AG04450 (cell line): ENCODE results near the gene ASCC2. TPM values are rescaled to one million over a fixed set of nuclear protein-coding genes. Genes with fewer than 3 reads are reported as not detected.

Experiments
- CTCF ChIA-PET: fragments of 300-600, 350-600 bp; formaldehyde crosslinking; extraction: SDS; loops from one replicate; lab custom pipeline; 2022; ENCODE audit warnings: antibody characterized with exemption, inconsistent platforms; lab: Charles Lee
- POLR2A ChIA-PET: fragments of 350-600 bp; formaldehyde crosslinking; extraction: SDS; loops from one replicate; lab custom pipeline; 2021; ENCODE audit warnings: antibody characterized with exemption, inconsistent platforms; lab: Yijun Ruan, JAX
- DNase-seq: peaks from one replicate; pipeline ENCODE4 v3.0.0-alpha.2; 2011; ENCODE audit warnings: low read depth, low spot score
- H3K27ac ChIP-seq: one replicate; pipeline ENCODE4 v1.5.1; 2012; ENCODE audit warnings: low read depth, low read length, control low read depth
- H3K27me3 ChIP-seq: one replicate; pipeline ENCODE4 v1.6.0; 2012; ENCODE audit warnings: low read length; ENCODE audit not compliant: control insufficient read depth, insufficient read depth
- H3K4me3 ChIP-seq: 2 replicates; pipeline ENCODE4 v1.5.1; 2011; ENCODE audit warnings: mild to moderate bottlenecking, low read depth, low read length, control low read depth
- H3K9me3 ChIP-seq: 2 replicates; pipeline ENCODE4 v1.5.1; 2012; ENCODE audit warnings: low read length; ENCODE audit not compliant: control insufficient read depth, insufficient read depth
- CTCF ChIP-seq: IDR thresholded peaks from 2 replicates; pipeline ENCODE4 v1.5.1; 2011; ENCODE audit warnings: low read depth, low read length, control low read depth, inconsistent platforms
- polyA plus RNA-seq: library from polyadenylated mRNA; depleted of rRNA; stranded (reverse); fragments of >200 nt; gene quantifications from 2 replicates; pipeline ENCODE4 v1.2.3, GENCODE V29; 2011

The ASCC2 gene
- polyA plus RNA-seq, 1 experiment: 45.9 TPM

GRCh38 chr22:29825578-29825977 is 12.5 kb downstream of the ASCC2 start:
- no peak for DNase-seq
- ChIA-PET POLR2A (no interaction called here), CTCF (no interaction called here)
- H3K27ac ChIP-seq: no peak overlapping the region
- TF ChIP-seq CTCF: no peak
- H3K27me3 ChIP-seq: no peaks in the 10 kb centered on the region
- H3K4me3 ChIP-seq: no peak overlapping the region
- H3K9me3 ChIP-seq: no peaks in the 10 kb centered on the region

- POLR2A ChIA-PET: no interaction called here
- Histone ChIP-seq H3K27me3 (no peaks in the 10 kb centered on the region), H3K9me3 (no peaks in the 10 kb centered on the region), H3K27ac (no peak overlapping the region), H3K4me3 (no peak overlapping the region)
- DNase-seq: no peak
- TF ChIP-seq CTCF: no peak
- CTCF ChIA-PET: interaction anchor here (1.7 kb wide), 1 partner anchor 181 kb away, joined by 4 read pairs; no protein-coding TSS in a partner anchor
Measured at GRCh38 chr22:29824677-29825076, 13.4 kb downstream of the ASCC2 start.

GRCh38 chr22:29821291-29822016 is 16.6 kb downstream of the ASCC2 start:
- ChIA-PET POLR2A (interaction anchor here (0.6 to 0.8 kb wide), 5 partner anchors 17 to 165 kb away, joined by 3 read pairs; partner anchors contain the start of genes ASCC2, UQCR10 and ZMAT5), CTCF (interaction anchor here (0.6 to 1.8 kb wide), 2 partner anchors 184 to 268 kb away, joined by 5 to 10 read pairs; no protein-coding TSS in a partner anchor)
- peak; percentile 77 for DNase-seq
- H3K27me3 ChIP-seq: no peaks in the 10 kb centered on the region
- H3K27ac ChIP-seq: peak overlapping the region; percentile 40
- no peak overlapping the region for H3K4me3 ChIP-seq
- no peak for TF ChIP-seq CTCF
- H3K9me3 ChIP-seq: no peaks in the 10 kb centered on the region

- ChIA-PET POLR2A (interaction anchor here (0.6 to 0.8 kb wide), 4 partner anchors 17 to 54 kb away, joined by 3 read pairs; partner anchors contain the start of genes ASCC2, UQCR10 and ZMAT5), CTCF (interaction anchor here (1.8 kb wide), 1 partner anchor 184 kb away, joined by 10 read pairs; no protein-coding TSS in a partner anchor)
- no peak for TF ChIP-seq CTCF
Measured at GRCh38 chr22:29820961-29821290, 17.1 kb downstream of the ASCC2 start.

GRCh38 chr22:29819501-29819900 is 18.6 kb downstream of the ASCC2 start:
- DNase-seq: no peak
- Histone ChIP-seq H3K27me3 (no peaks in the 10 kb centered on the region), H3K9me3 (no peaks in the 10 kb centered on the region), H3K4me3 (no peak overlapping the region), H3K27ac (no peak overlapping the region)
- CTCF ChIA-PET: no interaction called here
- no peak for TF ChIP-seq CTCF
- POLR2A ChIA-PET: no interaction called here

More at GRCh38 chr22:29820961-29821290, 17.1 kb downstream of the ASCC2 start:
- H3K27me3 ChIP-seq: no peaks in the 10 kb centered on the region
- H3K4me3 ChIP-seq: no peak overlapping the region
- H3K27ac ChIP-seq: no peak overlapping the region
- H3K9me3 ChIP-seq: no peaks in the 10 kb centered on the region
- no peak for DNase-seq
